Measurements from ENCODE around the gene SNX3. TPM values are rescaled to one million over a fixed set of nuclear protein-coding genes. Genes with fewer than 3 reads are reported as not detected.

SNX3 gene
- total and polyA plus RNA-seq, 2 donors (not counting 1 experiment from before 2014, with no cell fraction given): 96.0 to 130 TPM

GRCh38 chr6:108287373-108287772 is 26.5 kb upstream of the SNX3 start:
- Histone ChIP-seq H3K27ac (ENCODE audit: low read length in 2 of 2) (no peak overlapping the region), H3K9me3 (ENCODE audit: control extremely low read depth in 1 of 3, control insufficient read depth in 2 of 3, insufficient read depth in 1 of 3, low read length in 2 of 3) (no peaks in the 10 kb centered on the region), H3K36me3 (replicated peaks in 1 of 2; ENCODE audit: control extremely low read depth in 1 of 2, control insufficient read depth in 1 of 2, extremely low read depth in 1 of 2, insufficient read depth in 2 of 2, low read length in 1 of 2) (no peaks in the 10 kb centered on the region), H3K27me3 (replicated peaks in 1 of 4; ENCODE audit: control extremely low read depth in 1 of 4, control insufficient read depth in 3 of 4, insufficient read depth in 4 of 4, low read length in 3 of 4) (no peaks in the 10 kb centered on the region), H3K4me3 (ENCODE audit: control extremely low read depth in 1 of 5, extremely low read depth in 1 of 5, insufficient read depth in 1 of 5, low read depth in 2 of 5, low read length in 4 of 5) (no peak overlapping the region), H2AFZ (ENCODE audit: insufficient read depth, low read depth, low read length, poor library complexity, severe bottlenecking) (no peak overlapping the region), H3K9ac (ENCODE audit: low read length) (no peak overlapping the region), H4K20me1 (ENCODE audit: control insufficient read depth, insufficient read depth, low read length, poor library complexity, severe bottlenecking) (no peaks in the 10 kb centered on the region), H3K79me2 (ENCODE audit: control insufficient read depth, insufficient read depth, low read length) (no peaks in the 10 kb centered on the region), H3K4me1 (ENCODE audit: control insufficient read depth in 2 of 2, insufficient read depth in 2 of 2, low read length in 2 of 2) (peaks cover 0 to 6% of the 10 kb centered on the region in 2 donors), H3K4me2 (replicated peaks; ENCODE audit: low read depth, low read length, poor library complexity, severe bottlenecking) (no peak overlapping the region)
- POLR2A ChIA-PET: interaction anchor here (0.6 kb wide), 1 partner anchor 1059 kb away, joined by 3 read pairs; no protein-coding TSS in a partner anchor
- Mint-ChIP-seq H3K4me3 (no peak overlapping the region), H3K9me3 (ENCODE audit: insufficient read depth) (no peaks in the 10 kb centered on the region), H3K27me3 (no peaks in the 10 kb centered on the region), H3K27ac (no peak overlapping the region), H3K4me1 (peaks cover 9% of the 10 kb centered on the region)
- TF ChIP-seq CTCF (IDR thresholded peaks at IDR 0.05) (no peak), EZH2 (IDR thresholded peaks at IDR 0.05; ENCODE audit: borderline replicate concordance, insufficient read depth, low read depth, low read length, poor library complexity, severe bottlenecking) (no peak)
- no peak for DNase-seq
- CTCF ChIA-PET: no interaction called here
- no CpG with 5 or more reads among the region's 3 CpGs for WGBS (ENCODE audit: insufficient coverage)
- ATAC-seq (ENCODE audit: low read depth): no peak
- intact Hi-C loops (cut with micrococcal nuclease): no loop called here

GRCh38 chr6:108286366-108286765 is 25.5 kb upstream of the SNX3 start:
- Histone ChIP-seq H3K4me3 (ENCODE audit: control extremely low read depth in 1 of 5, extremely low read depth in 1 of 5, insufficient read depth in 1 of 5, low read depth in 2 of 5, low read length in 4 of 5) (no peak overlapping the region), H4K20me1 (ENCODE audit: control insufficient read depth, insufficient read depth, low read length, poor library complexity, severe bottlenecking) (no peaks in the 10 kb centered on the region), H3K9me3 (ENCODE audit: control extremely low read depth in 1 of 3, control insufficient read depth in 2 of 3, insufficient read depth in 1 of 3, low read length in 2 of 3) (no peaks in the 10 kb centered on the region), H3K4me1 (ENCODE audit: control insufficient read depth in 2 of 2, insufficient read depth in 2 of 2, low read length in 2 of 2) (peaks cover 0 to 6% of the 10 kb centered on the region in 2 donors), H3K4me2 (replicated peaks; ENCODE audit: low read depth, low read length, poor library complexity, severe bottlenecking) (no peak overlapping the region), H3K79me2 (ENCODE audit: control insufficient read depth, insufficient read depth, low read length) (no peaks in the 10 kb centered on the region), H3K27me3 (replicated peaks in 1 of 4; ENCODE audit: control extremely low read depth in 1 of 4, control insufficient read depth in 3 of 4, insufficient read depth in 4 of 4, low read length in 3 of 4) (no peaks in the 10 kb centered on the region), H2AFZ (ENCODE audit: insufficient read depth, low read depth, low read length, poor library complexity, severe bottlenecking) (no peak overlapping the region), H3K9ac (ENCODE audit: low read length) (no peak overlapping the region), H3K27ac (ENCODE audit: low read length in 2 of 2) (no peak overlapping the region), H3K36me3 (replicated peaks in 1 of 2; ENCODE audit: control extremely low read depth in 1 of 2, control insufficient read depth in 1 of 2, extremely low read depth in 1 of 2, insufficient read depth in 2 of 2, low read length in 1 of 2) (no peaks in the 10 kb centered on the region)
- WGBS (ENCODE audit: insufficient coverage): no CpG with 5 or more reads among the region's 4 CpGs
- Mint-ChIP-seq H3K4me1 (peaks cover 7% of the 10 kb centered on the region), H3K4me3 (no peak overlapping the region), H3K9me3 (ENCODE audit: insufficient read depth) (no peaks in the 10 kb centered on the region), H3K27me3 (no peaks in the 10 kb centered on the region), H3K27ac (no peak overlapping the region)
- TF ChIP-seq CTCF (IDR thresholded peaks at IDR 0.05) (no peak), EZH2 (IDR thresholded peaks at IDR 0.05; ENCODE audit: borderline replicate concordance, insufficient read depth, low read depth, low read length, poor library complexity, severe bottlenecking) (no peak)
- intact Hi-C loops (cut with micrococcal nuclease): loop anchor here (1.0 kb wide), 1 partner anchor 10 kb away; no protein-coding TSS in a partner anchor
- ChIA-PET CTCF (no interaction called here), POLR2A (no interaction called here)
- DNase-seq: no peak
- ATAC-seq (ENCODE audit: low read depth): no peak

Data from B cell (primary cell).